Stomach (tissue), 4 donors: ENCODE results near the gene EGFL8.

Experiments used
- EP300 ChIP-seq: sonication (generic); formaldehyde crosslinking; IDR thresholded peaks from one replicate; pipeline ENCODE4 v1.6.1; 2017; ENCODE audit warnings: antibody characterized with exemption
- POLR2A ChIP-seq, 4 donors: fragments of 450-650 bp; IDR thresholded peaks; one replicate each; pipeline ENCODE4 v1.6.1; 2016; ENCODE audit warnings: antibody characterized with exemption in 4 of 4, control low read depth in 2 of 4, mild to moderate bottlenecking in 1 of 4, moderate library complexity in 1 of 4
- POLR2AphosphoS5 ChIP-seq, 3 donors: sonication (generic); formaldehyde crosslinking; IDR thresholded peaks; one replicate each; pipeline ENCODE4 v1.6.1; 2016; ENCODE audit warnings: antibody characterized with exemption in 3 of 3
- TF ChIP-seq, protein P1 (sequence below), 7 experiments: fragments of 450-650 bp in 4 of 7; fragments of 200-600 bp in 3 of 7; sonication (generic) in 3 of 7; IDR thresholded peaks; one replicate each; pipeline ENCODE4 v1.5.1; 2016 to 2019; ENCODE audit warnings: antibody characterized with exemption in 7 of 7, control low read depth in 2 of 7, mild to moderate bottlenecking in 1 of 7

DNA sequence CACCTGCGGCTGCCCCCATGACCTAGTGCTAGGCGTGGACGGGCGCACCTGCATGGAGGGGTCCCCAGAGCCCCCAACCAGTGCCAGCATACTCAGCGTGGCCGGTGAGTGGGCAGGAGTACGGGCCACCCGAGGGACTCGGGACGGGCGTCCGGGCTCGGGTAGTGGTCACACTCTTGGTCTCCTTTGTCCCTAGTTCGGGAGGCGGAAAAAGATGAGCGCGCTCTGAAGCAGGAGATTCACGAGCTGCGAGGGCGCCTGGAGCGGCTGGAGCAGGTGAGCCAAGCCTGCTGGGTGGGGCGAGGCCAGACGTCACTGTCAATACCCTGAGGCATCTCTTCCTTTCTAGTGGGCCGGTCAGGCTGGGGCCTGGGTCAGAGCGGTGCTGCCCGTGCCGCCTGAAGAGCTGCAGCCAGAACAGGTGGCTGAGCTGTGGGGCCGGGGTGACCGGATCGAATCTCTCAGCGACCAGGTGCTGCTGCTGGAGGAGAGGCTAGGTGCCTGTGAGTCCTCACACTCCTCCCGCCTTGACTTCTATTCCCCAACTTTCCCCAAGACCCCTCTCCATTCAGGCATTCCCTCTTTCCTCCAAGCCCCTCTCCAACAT lies 2.9 kb downstream of the EGFL8 start:
- TF ChIP-seq, protein P1, sequence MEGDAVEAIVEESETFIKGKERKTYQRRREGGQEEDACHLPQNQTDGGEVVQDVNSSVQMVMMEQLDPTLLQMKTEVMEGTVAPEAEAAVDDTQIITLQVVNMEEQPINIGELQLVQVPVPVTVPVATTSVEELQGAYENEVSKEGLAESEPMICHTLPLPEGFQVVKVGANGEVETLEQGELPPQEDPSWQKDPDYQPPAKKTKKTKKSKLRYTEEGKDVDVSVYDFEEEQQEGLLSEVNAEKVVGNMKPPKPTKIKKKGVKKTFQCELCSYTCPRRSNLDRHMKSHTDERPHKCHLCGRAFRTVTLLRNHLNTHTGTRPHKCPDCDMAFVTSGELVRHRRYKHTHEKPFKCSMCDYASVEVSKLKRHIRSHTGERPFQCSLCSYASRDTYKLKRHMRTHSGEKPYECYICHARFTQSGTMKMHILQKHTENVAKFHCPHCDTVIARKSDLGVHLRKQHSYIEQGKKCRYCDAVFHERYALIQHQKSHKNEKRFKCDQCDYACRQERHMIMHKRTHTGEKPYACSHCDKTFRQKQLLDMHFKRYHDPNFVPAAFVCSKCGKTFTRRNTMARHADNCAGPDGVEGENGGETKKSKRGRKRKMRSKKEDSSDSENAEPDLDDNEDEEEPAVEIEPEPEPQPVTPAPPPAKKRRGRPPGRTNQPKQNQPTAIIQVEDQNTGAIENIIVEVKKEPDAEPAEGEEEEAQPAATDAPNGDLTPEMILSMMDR (IDR thresholded peaks at IDR 0.05) = no peak
- TF ChIP-seq POLR2AphosphoS5 (IDR thresholded peaks at IDR 0.05) (no peak), POLR2A (IDR thresholded peaks at IDR 0.05) (no peak), EP300 (no peak)
